Adrenal gland (tissue), 5 donors: ENCODE measurements around the gene BACE2.

Experiments used
- POLR2A ChIP-seq, 2 donors: fragments of 450-650 bp; IDR thresholded peaks; one replicate each; pipeline ENCODE4 v1.6.1; 2017; ENCODE audit warnings: antibody characterized with exemption in 2 of 2, mild to moderate bottlenecking in 2 of 2, moderate library complexity in 1 of 2
- TF ChIP-seq, protein P1 (sequence below), 6 experiments: fragments of 450-650 bp in 4 of 6; fragments of 200-600 bp in 2 of 6; sonication (generic) in 1 of 6; IDR thresholded peaks; 1 replicate in 5 of 6; 2 replicates in 1 of 6; pipeline versions ENCODE4 v1.5.1 to v1.8.0; 2016 to 2021; ENCODE audit warnings: antibody characterized with exemption in 6 of 6, mild to moderate bottlenecking in 2 of 6, moderate library complexity in 1 of 6
- donor health status: DM: no; HTN: no; CAD: no.

DNA sequence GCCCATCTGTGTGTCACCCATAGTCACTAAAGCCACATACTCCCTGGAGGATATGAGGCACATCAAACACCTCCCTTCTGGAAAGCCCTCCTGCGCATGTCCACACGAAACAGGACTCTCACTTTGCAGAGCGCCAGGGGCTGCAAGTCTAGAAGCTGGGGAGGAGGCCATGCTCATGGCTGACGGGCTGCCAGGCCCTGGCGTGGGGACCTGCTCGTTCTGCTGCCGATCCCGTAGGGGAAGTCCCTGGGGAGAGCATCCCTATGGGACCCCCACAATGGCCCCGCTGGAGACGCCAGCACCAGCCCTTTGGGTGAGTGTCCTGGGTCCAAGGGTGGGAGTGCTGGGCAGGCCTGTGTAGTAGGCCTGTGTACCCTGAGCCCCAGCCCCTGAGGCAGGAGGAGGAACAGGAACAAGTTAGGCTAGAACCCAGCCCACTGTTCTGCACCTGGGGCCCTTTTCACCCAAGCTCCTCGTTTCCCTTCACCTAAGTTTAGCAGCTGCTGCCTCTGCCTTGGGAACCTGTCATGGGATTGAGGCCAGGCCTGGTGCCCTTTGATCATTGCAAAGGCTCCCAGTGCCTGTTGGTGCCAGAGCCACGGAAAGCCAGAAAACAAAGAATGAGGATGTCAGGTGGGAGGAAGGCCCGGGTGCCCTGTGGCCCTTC is 158.6 kb downstream of the BACE2 start:
- TF ChIP-seq, protein P1, sequence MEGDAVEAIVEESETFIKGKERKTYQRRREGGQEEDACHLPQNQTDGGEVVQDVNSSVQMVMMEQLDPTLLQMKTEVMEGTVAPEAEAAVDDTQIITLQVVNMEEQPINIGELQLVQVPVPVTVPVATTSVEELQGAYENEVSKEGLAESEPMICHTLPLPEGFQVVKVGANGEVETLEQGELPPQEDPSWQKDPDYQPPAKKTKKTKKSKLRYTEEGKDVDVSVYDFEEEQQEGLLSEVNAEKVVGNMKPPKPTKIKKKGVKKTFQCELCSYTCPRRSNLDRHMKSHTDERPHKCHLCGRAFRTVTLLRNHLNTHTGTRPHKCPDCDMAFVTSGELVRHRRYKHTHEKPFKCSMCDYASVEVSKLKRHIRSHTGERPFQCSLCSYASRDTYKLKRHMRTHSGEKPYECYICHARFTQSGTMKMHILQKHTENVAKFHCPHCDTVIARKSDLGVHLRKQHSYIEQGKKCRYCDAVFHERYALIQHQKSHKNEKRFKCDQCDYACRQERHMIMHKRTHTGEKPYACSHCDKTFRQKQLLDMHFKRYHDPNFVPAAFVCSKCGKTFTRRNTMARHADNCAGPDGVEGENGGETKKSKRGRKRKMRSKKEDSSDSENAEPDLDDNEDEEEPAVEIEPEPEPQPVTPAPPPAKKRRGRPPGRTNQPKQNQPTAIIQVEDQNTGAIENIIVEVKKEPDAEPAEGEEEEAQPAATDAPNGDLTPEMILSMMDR (IDR thresholded peaks at IDR 0.05): no peak
- TF ChIP-seq POLR2A (IDR thresholded peaks at IDR 0.05): no peak
